Kidney (tissue), 14 donors: ENCODE results near the gene RAB3B. TPM values are rescaled to one million over a fixed set of nuclear protein-coding genes. Genes with fewer than 3 reads are reported as not detected.

ENCODE experiments used
- DNase-seq, 5 donors: peaks; one replicate each; pipeline ENCODE4 v3.0.0-alpha.2; 2013 to 2020
- FAIRE-seq: peaks from 2 replicates; lab custom pipeline; 2012; peaks lifted over from hg19 to GRCh38; lab: Jason Lieb, UNC
- H3K27ac ChIP-seq, 2 donors: one replicate each; pipeline ENCODE4 v1.7.0; 2013; ENCODE audit warnings: low read depth in 2 of 2, low read length in 2 of 2, inconsistent platforms in 1 of 2
- H3K27me3 ChIP-seq: one replicate; pipeline ENCODE4 v1.7.1; 2013; ENCODE audit warnings: low read length, inconsistent platforms; ENCODE audit not compliant: control insufficient read depth, insufficient read depth
- H3K36me3 ChIP-seq, 3 donors: one replicate each; pipeline versions ENCODE4 v1.7.0 to v1.7.1; 2013; ENCODE audit warnings: low read length in 3 of 3, control low read depth in 1 of 3, inconsistent platforms in 1 of 3; ENCODE audit not compliant: insufficient read depth in 3 of 3, control insufficient read depth in 2 of 3
- H3K4me1 ChIP-seq, 3 donors: one replicate each; pipeline versions ENCODE4 v1.7.0 to v1.7.1; 2013; ENCODE audit warnings: low read length in 3 of 3, inconsistent platforms in 1 of 3, low read depth in 1 of 3; ENCODE audit not compliant: control insufficient read depth in 2 of 3, insufficient read depth in 2 of 3
- H3K4me3 ChIP-seq, 3 donors: one replicate each; pipeline versions ENCODE4 v1.7.0 to v1.8.1; 2013; ENCODE audit warnings: low read length in 3 of 3, control low read depth in 1 of 3, inconsistent platforms in 1 of 3
- H3K9ac ChIP-seq, 3 donors: one replicate each; pipeline versions ENCODE4 v1.7.0 to v1.7.1; 2013; ENCODE audit warnings: low read length in 3 of 3, control low read depth in 1 of 3, inconsistent platforms in 1 of 3
- H3K9me3 ChIP-seq, 3 donors: one replicate each; pipeline versions ENCODE4 v1.7.0 to v1.7.1; 2013; ENCODE audit warnings: low read length in 3 of 3, control low read depth in 1 of 3, inconsistent platforms in 1 of 3; ENCODE audit not compliant: control insufficient read depth in 2 of 3, insufficient read depth in 1 of 3
- CTCF ChIP-seq: IDR thresholded peaks from 3 replicates; pipeline ENCODE4 v1.5.1; 2012; ENCODE audit warnings: mild to moderate bottlenecking, moderate library complexity, borderline replicate concordance; ENCODE audit not compliant: insufficient read depth; ENCODE audit errors: extremely low read depth
- intact Hi-C: fragments of 100-400 bp; cut with DNase I; formaldehyde crosslinking; loops from one replicate; pipeline ENCODE4 v1.11.1; 2022
- polyA plus RNA-seq: library from polyadenylated mRNA; stranded (reverse); fragments of 350-450 nt; fragmentation: Illumina TruSeq; extraction: RNeasy Lipid Tissue Mini Kit (QIAGEN cat#74804); gene quantifications from one replicate; pipeline ENCODE4 v1.2.3, GENCODE V29; 2014; ENCODE audit warnings: low read depth, low replicate concordance; ENCODE audit not compliant: insufficient read depth
- total RNA-seq: library from RNA; stranded (reverse); fragmentation: NEBNext Ultra II Directional; extraction: Animal tissue kit (Norgen Biotek cat#: 25700); gene quantifications from one replicate; pipeline ENCODE4 v1.2.1, GENCODE V29; 2021
- donor health status: control.
- donor health status: control.
- donor health status: control.
- donor health status: control.
- donor health status: control.
- donor health status: DM: yes; HTN: yes; CAD: no.
- donor health status: Normal renal cell carcinoma (clear cell type).

RAB3B gene
- total and polyA plus RNA-seq, 2 donors from 2014 or later, result 0.60 to 0.72 TPM

GRCh38 chr1:51976846-51977602, 13.5 kb downstream of the RAB3B start:
- Histone ChIP-seq H3K27ac (no peak overlapping the region), H3K4me3 (no peak overlapping the region), H3K9me3 (no peaks in the 10 kb centered on the region), H3K9ac (no peak overlapping the region), H3K36me3 (no peaks in the 10 kb centered on the region), H3K27me3 (no peaks in the 10 kb centered on the region), H3K4me1 (no peaks in the 10 kb centered on the region)
- intact Hi-C loops, result no loop called here
- FAIRE-seq (no peak), DNase-seq (no peak)
- TF ChIP-seq CTCF, result no peak

- no peak overlapping the region for H3K4me3 ChIP-seq
- no peak overlapping the region for H3K27ac ChIP-seq
- intact Hi-C loops, result no loop called here
- H3K27me3 ChIP-seq, result no peaks in the 10 kb centered on the region
- H3K9ac ChIP-seq, result no peak overlapping the region
- DNase-seq (no peak), FAIRE-seq (no peak)
- no peak for TF ChIP-seq CTCF
- H3K9me3 ChIP-seq, result no peaks in the 10 kb centered on the region
- no peaks in the 10 kb centered on the region for H3K36me3 ChIP-seq
- H3K4me1 ChIP-seq, result no peaks in the 10 kb centered on the region
Observed at GRCh38 chr1:51973587-51974474, 16.7 kb downstream of the RAB3B start.

GRCh38 chr1:51969038-51969705, 21.3 kb downstream of the RAB3B start:
- H3K36me3 ChIP-seq, result no peaks in the 10 kb centered on the region
- no peak for DNase-seq
- no peaks in the 10 kb centered on the region for H3K9me3 ChIP-seq
- H3K27ac ChIP-seq, result no peak overlapping the region
- no peak overlapping the region for H3K9ac ChIP-seq
- H3K4me3 ChIP-seq, result no peak overlapping the region
- intact Hi-C loops, result no loop called here
- FAIRE-seq, result no peak
- no peak for TF ChIP-seq CTCF
- no peaks in the 10 kb centered on the region for H3K27me3 ChIP-seq
- H3K4me1 ChIP-seq, result peaks cover 0 to 2% (median 0%) of the 10 kb centered on the region in 3 donors
